GM10266 (cell line): Measurements from ENCODE around the gene NENF.
"Not testable (repeated sequence)": the region's sequence is repeated elsewhere in the genome, so short reads cannot be mapped to it uniquely, and the experiment has no call there.

Experiments used
- DNase-seq: peaks from one replicate; pipeline ENCODE4 v3.0.0; 2012; ENCODE audit errors: extremely low spot score
- TF ChIP-seq, protein P1 (sequence below): IDR thresholded peaks from 2 replicates; pipeline ENCODE4 v1.5.1; 2012; ENCODE audit warnings: mild to moderate bottlenecking, low read depth; ENCODE audit not compliant: control insufficient read depth, insufficient read depth; ENCODE audit errors: missing control alignments

The NENF gene

DNA sequence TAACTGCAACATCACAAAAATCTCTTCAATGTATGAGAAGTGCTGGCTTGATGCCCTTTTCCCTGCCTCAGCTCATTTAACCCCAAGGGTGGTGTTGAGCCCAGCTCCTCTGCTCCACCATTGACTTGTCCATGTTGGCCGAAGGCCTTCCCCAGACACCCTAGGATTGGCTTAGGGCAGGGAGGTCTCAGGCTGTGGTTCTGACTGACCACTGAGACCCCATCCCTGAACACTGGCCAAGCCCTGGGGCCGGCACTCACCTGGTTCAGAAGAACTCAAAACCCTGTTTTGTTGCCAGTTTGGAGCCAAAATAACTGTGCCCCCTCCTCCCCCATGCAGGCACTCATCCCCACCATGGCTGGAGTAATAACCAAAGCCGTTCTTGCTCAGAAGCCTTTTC lies 38.6 kb downstream of the NENF start:
- TF ChIP-seq, protein P1, sequence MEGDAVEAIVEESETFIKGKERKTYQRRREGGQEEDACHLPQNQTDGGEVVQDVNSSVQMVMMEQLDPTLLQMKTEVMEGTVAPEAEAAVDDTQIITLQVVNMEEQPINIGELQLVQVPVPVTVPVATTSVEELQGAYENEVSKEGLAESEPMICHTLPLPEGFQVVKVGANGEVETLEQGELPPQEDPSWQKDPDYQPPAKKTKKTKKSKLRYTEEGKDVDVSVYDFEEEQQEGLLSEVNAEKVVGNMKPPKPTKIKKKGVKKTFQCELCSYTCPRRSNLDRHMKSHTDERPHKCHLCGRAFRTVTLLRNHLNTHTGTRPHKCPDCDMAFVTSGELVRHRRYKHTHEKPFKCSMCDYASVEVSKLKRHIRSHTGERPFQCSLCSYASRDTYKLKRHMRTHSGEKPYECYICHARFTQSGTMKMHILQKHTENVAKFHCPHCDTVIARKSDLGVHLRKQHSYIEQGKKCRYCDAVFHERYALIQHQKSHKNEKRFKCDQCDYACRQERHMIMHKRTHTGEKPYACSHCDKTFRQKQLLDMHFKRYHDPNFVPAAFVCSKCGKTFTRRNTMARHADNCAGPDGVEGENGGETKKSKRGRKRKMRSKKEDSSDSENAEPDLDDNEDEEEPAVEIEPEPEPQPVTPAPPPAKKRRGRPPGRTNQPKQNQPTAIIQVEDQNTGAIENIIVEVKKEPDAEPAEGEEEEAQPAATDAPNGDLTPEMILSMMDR: no peak

DNA sequence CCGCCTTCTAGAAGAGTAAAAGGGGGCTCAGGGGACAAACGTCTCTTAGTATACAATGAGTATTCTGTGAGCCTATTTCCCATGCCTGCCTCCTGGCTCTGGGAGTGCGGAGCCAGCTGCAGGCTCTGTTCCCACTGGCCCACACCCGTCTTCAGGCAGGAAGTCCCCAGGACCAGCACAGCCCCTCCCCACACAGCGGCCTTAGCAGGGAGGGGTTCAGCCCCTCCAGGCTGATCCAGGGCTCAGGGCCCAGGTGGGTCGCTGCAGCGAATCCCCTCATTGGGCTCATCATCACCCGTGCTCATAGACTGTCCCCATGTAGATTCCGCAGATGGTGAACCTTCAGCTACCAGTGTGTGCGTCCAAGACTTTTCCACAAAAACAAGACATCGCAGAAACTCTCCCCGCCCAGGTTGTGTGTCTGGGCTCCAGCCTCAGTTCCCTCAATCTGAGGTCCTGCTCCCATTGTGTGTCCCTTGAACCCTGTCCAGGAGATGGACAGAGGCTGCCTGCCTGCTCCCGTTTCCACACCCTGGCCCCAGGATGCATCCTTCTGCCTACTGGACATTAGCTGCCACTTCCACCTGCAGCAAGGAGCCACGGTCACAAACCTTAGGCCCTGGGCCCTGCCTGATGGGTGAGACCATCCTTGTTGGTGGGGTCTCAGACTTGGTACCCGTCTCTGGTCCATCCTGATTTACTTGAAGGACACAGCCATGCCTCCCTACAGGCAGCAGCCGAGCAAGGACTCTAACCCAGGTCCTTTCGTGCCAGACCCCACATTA lies 39.4 kb downstream of the NENF start:
- TF ChIP-seq, protein P1: no peak
- DNase-seq: no peak

More for the DNA sequence above, 38.6 kb downstream of the NENF start:
- no peak for DNase-seq

DNA sequence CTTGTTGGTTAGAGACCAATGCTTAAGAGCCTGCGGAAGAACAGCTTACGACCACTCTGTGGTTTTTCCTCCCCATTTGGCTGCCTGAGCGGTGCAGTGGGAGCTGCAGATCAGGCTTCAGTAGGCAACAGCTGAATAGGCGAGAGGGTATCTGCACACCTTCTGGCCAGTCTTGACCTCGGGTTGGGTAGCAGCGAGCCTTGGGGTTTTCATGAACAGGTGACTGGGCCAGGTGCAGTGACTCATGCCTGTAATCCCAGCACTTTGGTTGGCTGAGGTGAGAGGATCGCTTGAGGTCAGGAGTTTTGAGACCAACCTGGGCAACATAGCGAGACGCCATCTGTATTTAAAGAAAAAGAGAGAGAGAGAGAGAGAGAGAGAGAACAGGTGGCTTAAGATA lies 41.0 kb downstream of the NENF start:
- TF ChIP-seq, protein P1: no peak
- DNase-seq: no peak

DNA sequence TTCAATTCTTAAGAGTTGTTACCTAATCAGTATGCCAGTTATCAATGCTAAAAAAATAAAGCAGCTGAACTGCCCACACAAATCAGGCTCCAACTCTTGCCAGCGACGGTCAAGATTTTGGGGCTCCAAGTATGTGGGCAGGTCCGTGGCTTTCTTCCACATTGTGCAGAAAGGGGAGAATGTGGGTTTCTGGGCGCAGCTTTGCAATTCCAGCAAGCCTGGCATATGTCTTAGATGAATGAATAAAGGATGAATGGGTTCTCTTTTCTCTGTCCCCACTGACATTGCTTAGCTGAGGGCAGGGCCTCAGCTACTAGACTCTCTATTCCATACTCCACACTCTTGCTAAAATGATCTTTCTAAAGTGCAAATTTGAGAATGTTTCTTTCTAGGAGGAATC lies 42.4 kb downstream of the NENF start:
- DNase-seq: no peak
- TF ChIP-seq, protein P1: no peak

DNA sequence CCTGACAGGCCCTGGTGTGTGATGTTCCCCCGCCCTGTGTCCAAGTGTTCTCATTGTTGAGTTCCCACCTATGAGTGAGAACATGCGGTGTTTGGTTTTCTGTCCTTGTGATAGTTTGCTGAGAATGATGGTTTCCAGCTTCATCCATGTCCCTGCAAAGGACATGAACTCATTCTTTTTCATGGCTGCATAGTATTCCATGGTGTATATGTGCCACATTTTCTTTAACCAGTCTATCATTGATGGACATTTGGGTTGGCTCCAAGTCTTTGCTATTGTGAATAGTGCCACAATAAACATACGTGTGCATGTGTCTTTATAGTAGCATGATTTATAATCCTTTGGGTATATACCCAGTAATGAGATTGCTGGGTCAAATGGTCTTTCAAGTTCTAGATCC lies 43.1 kb downstream of the NENF start:
- DNase-seq: not testable (repeated sequence)

DNA sequence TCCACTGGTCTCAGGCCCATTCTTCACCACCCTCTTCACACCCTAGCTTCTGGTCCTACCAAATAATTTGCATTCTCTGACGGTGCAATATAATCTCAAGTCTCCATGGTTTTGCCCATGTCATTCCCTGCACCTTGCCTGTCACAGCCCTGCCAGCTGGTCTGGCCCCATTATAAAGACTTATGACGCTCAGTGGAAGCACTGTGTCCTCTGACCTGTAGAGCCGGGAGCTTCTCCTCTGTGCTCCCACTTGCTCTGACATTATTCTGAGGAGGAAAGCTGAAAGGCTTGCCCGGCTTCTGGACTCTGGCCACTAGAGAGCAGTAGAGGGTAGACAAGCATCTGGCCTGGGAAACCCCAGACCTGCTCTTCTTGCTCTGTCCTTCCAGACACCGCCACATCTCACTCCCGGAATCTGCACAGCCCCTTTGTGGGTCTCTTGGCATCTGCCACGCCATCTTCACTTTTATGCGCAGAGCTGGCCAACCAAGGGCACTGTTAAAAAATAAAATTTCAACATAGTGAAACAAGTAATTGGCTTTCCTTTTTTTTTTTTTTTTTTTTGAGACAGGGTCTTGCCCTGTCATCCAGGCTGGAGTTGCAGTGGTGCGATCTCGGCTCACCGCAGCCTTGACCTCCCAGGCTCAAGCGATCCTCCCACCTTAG lies 44.4 kb downstream of the NENF start:
- DNase-seq: peak; percentile 86
- TF ChIP-seq, protein P1: peak; percentile 93

DNA sequence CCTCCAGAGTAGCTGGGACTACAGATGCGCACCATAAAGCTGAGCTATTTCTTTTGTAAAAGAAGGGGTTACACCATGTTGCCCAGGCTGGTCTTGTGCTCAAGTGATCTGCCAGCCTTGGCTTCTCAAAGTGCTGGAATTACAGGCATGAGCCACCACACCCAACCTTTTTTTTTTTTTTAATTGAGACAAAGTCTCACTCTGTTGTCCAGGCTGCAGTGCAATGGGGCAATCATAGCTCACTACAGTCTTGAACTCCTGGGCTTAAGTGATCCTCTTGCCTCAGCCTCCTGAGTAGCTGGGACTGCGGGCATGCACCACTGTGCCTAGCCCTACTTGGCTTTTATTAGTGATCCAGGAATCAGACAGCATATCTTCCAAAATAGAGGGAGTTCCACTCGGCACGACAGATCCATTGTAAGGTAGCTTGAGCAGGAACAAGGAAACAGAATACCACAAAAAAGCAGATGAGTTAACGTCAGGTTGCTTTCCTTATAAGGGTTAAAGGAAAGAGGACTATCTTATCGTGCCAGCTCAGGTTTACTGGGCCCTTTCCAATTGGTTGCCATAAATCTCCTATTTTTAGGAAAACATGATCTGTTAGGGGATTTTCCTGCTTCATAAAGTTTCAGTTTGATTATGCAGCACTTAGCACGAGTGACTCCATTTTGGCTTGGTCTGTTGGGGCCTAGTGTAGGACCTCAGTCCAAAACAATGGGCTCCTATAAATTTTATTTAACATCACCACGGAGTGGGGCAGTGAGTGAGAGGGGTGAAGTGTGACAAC lies 45.2 kb downstream of the NENF start:
- TF ChIP-seq, protein P1: no peak
- DNase-seq: no peak
